ENCODE data around the gene CDC6. TPM values are rescaled to one million over a fixed set of nuclear protein-coding genes. Genes with fewer than 3 reads are reported as not detected.
A peak's percentile ranks its signal among the peaks of the same experiment; 100 is the strongest.

The CDC6 gene
- total RNA-seq, 1 donor from 2014 or later, result 1.4 TPM

- Histone ChIP-seq H3K4me1 (peaks cover 12% of the 10 kb centered on the region), H3K4me3 (no peak overlapping the region), H3K36me3 (peaks cover 79% of the 10 kb centered on the region), H3K9me3 (no peaks in the 10 kb centered on the region), H3K27me3 (no peaks in the 10 kb centered on the region), H3K27ac (no peak overlapping the region)
- intact Hi-C loops (cut with DNase I), result no loop called here
- ATAC-seq (no peak), DNase-seq (no peak)
- TF ChIP-seq CTCF (IDR thresholded peaks at IDR 0.05), result no peak
These were observed 8.3 kb upstream of the CDC6 start for GRCh38 chr17:40279402-40279801.

GRCh38 chr17:40281663-40282062 is 6.0 kb upstream of the CDC6 start:
- no peak for ATAC-seq
- Histone ChIP-seq H3K36me3 (peaks cover 57% of the 10 kb centered on the region), H3K4me3 (no peak overlapping the region), H3K27me3 (no peaks in the 10 kb centered on the region), H3K9me3 (no peaks in the 10 kb centered on the region), H3K27ac (no peak overlapping the region), H3K4me1 (peaks cover 17% of the 10 kb centered on the region)
- no peak for DNase-seq
- no peak for TF ChIP-seq CTCF (IDR thresholded peaks at IDR 0.05)
- intact Hi-C loops (cut with DNase I), result no loop called here

DNA sequence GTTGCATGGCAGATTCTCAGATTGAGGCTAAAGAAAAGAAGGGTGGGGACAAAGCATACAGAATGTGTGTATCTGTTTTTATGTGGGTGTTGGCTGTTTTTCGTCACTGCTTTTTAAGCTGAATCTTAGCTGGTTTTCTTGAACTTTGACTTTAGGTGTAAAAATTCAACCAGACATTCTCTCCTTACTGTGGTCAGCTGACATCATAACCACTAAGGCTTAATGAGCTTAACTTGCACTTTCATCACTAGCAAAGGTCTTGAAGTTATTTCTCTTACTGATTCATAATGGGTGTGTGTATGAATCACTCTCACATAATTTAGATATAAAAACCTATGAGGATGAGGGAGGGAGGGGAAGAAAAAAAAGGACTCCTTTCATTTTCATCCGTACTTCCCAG is 4.0 kb upstream of the CDC6 start:
- intact Hi-C loops (cut with DNase I), result no loop called here
- ATAC-seq (no peak), DNase-seq (no peak)
- peaks cover 20% of the 10 kb centered on the region for H3K4me1 ChIP-seq
- TF ChIP-seq CTCF (IDR thresholded peaks at IDR 0.05), result no peak
- peaks cover 37% of the 10 kb centered on the region for H3K36me3 ChIP-seq
- H3K4me3 ChIP-seq, result no peak overlapping the region
- no peaks in the 10 kb centered on the region for H3K9me3 ChIP-seq
- peak overlapping the region; percentile 32 for H3K27ac ChIP-seq
- H3K27me3 ChIP-seq, result no peaks in the 10 kb centered on the region

GRCh38 chr17:40284085-40284713 is 3.5 kb upstream of the CDC6 start:
- TF ChIP-seq CTCF (IDR thresholded peaks at IDR 0.05), result peak; percentile 21
- Histone ChIP-seq H3K27me3 (no peaks in the 10 kb centered on the region), H3K27ac (peak overlapping the region; percentile 43), H3K4me1 (peaks cover 20% of the 10 kb centered on the region), H3K36me3 (peaks cover 32% of the 10 kb centered on the region), H3K4me3 (no peak overlapping the region), H3K9me3 (no peaks in the 10 kb centered on the region)
- intact Hi-C loops (cut with DNase I), result no loop called here
- no peak for DNase-seq
- ATAC-seq, result peak; percentile 4

DNA sequence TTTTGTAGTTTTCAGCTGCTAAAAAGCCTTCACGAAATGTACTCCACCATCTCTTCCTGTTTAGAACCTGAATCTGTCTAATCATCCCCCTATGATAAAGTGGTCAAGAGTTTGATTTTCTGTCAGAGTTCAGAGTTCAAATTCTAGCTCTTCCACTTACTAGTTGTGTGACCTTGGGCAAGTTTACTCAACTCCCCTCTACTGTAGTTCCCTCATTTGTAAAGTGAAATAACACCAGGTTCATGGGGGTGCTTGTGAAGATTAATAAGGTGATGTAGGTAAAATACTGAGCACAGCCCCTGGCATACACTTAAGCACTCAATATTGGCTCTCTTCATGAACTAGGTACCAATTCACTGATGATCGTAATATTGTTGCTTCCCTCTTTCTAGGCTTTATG is 1.2 kb upstream of the CDC6 start:
- intact Hi-C loops (cut with DNase I), result no loop called here
- ATAC-seq, result no peak
- Histone ChIP-seq H3K4me3 (no peak overlapping the region), H3K4me1 (peaks cover 24% of the 10 kb centered on the region), H3K27ac (no peak overlapping the region), H3K27me3 (no peaks in the 10 kb centered on the region), H3K36me3 (peaks cover 9% of the 10 kb centered on the region), H3K9me3 (no peaks in the 10 kb centered on the region)
- no peak for TF ChIP-seq CTCF (IDR thresholded peaks at IDR 0.05)
- no peak for DNase-seq

GRCh38 chr17:40287159-40287493 is 553 bp upstream of the CDC6 start:
- no peak for DNase-seq
- intact Hi-C loops (cut with DNase I), result no loop called here
- no peaks in the 10 kb centered on the region for H3K9me3 ChIP-seq
- H3K36me3 ChIP-seq, result peaks cover 4% of the 10 kb centered on the region
- ATAC-seq, result no peak
- no peak overlapping the region for H3K27ac ChIP-seq
- no peak for TF ChIP-seq CTCF (IDR thresholded peaks at IDR 0.05)
- H3K4me1 ChIP-seq, result peaks cover 24% of the 10 kb centered on the region
- H3K27me3 ChIP-seq, result no peaks in the 10 kb centered on the region
- H3K4me3 ChIP-seq, result no peak overlapping the region
